H9 (cell line): Measurements from ENCODE around the gene PTGFRN. TPM values are rescaled to one million over a fixed set of nuclear protein-coding genes. Genes with fewer than 3 reads are reported as not detected.

ENCODE experiments used
- DNase-seq: peaks from one replicate; pipeline ENCODE4 v3.0.0-alpha.2; 2017
- H2AFZ ChIP-seq: one replicate; pipeline ENCODE4 v1.6.1; 2013; ENCODE audit warnings: mild to moderate bottlenecking, low read length, control low read depth, moderate library complexity
- H2AK5ac ChIP-seq: 2 replicates; pipeline ENCODE4 v1.6.1; 2013; ENCODE audit warnings: low read length, control low read depth, mixed read lengths; ENCODE audit not compliant: insufficient read length
- H2BK120ac ChIP-seq: one replicate; pipeline ENCODE4 v1.6.1; 2013; ENCODE audit warnings: low read depth, mild to moderate bottlenecking, low read length, control low read depth, inconsistent platforms; ENCODE audit not compliant: poor library complexity, severe bottlenecking
- H2BK12ac ChIP-seq: 2 replicates; pipeline ENCODE4 v1.6.1; 2013; ENCODE audit warnings: low read length, control low read depth, mixed read lengths, low read depth; ENCODE audit not compliant: insufficient read length
- H2BK15ac ChIP-seq: 2 replicates; pipeline ENCODE4 v1.6.1; 2013; ENCODE audit warnings: low read depth, low read length, control low read depth
- H2BK20ac ChIP-seq: one replicate; pipeline ENCODE4 v1.6.1; 2013; ENCODE audit warnings: low read depth, mild to moderate bottlenecking, low read length, control low read depth, inconsistent platforms; ENCODE audit not compliant: poor library complexity, severe bottlenecking
- H2BK5ac ChIP-seq: 2 replicates; pipeline ENCODE4 v1.6.1; 2013; ENCODE audit warnings: low read length, control low read depth, mixed read lengths; ENCODE audit not compliant: insufficient read length
- H3K14ac ChIP-seq: 2 replicates; pipeline ENCODE4 v1.6.1; 2013; ENCODE audit warnings: low read length, control low read depth; ENCODE audit not compliant: insufficient read depth
- H3K18ac ChIP-seq: 2 replicates; pipeline ENCODE4 v1.6.1; 2013; ENCODE audit warnings: low read depth, mild to moderate bottlenecking, mixed read lengths, low read length, control low read depth; ENCODE audit not compliant: insufficient read length
- H3K23ac ChIP-seq: 2 replicates; pipeline ENCODE4 v1.6.1; 2013; ENCODE audit warnings: low read length, control low read depth, mixed read lengths, low read depth; ENCODE audit not compliant: insufficient read length
- H3K23me2 ChIP-seq: 2 replicates; pipeline ENCODE4 v1.6.1; 2013; ENCODE audit warnings: low read depth, mild to moderate bottlenecking, mixed read lengths, low read length, control low read depth; ENCODE audit not compliant: insufficient read length, poor library complexity, severe bottlenecking
- H3K27ac ChIP-seq: 2 replicates; pipeline ENCODE4 v1.5.1; 2013; ENCODE audit warnings: low read length, control low read depth, mixed read lengths, low read depth; ENCODE audit not compliant: insufficient read length
- H3K27me3 ChIP-seq: 2 replicates; pipeline ENCODE4 v1.6.1; 2013; ENCODE audit warnings: low read length, control low read depth, inconsistent platforms; ENCODE audit not compliant: insufficient read depth
- H3K4ac ChIP-seq: 2 replicates; pipeline ENCODE4 v1.6.1; 2013; ENCODE audit warnings: low read depth, mild to moderate bottlenecking, control low read depth, inconsistent platforms, low read length, moderate library complexity
- H3K4me1 ChIP-seq: 2 replicates; pipeline ENCODE4 v1.6.1; 2013; ENCODE audit warnings: low read length, control low read depth, inconsistent platforms; ENCODE audit not compliant: insufficient read depth
- H3K4me2 ChIP-seq: 2 replicates; pipeline ENCODE4 v1.6.1; 2013; ENCODE audit warnings: low read length, control low read depth, mixed read lengths; ENCODE audit not compliant: insufficient read length, insufficient read depth
- H3K56ac ChIP-seq: 2 replicates; pipeline ENCODE4 v1.6.1; 2013; ENCODE audit warnings: low read depth, mild to moderate bottlenecking, mixed read lengths, low read length, control low read depth; ENCODE audit not compliant: insufficient read length
- H3K79me1 ChIP-seq: 2 replicates; pipeline ENCODE4 v1.6.1; 2013; ENCODE audit warnings: low read depth, mild to moderate bottlenecking, moderate library complexity, low read length, control low read depth, inconsistent platforms; ENCODE audit not compliant: insufficient read depth, poor library complexity, severe bottlenecking
- H3K79me2 ChIP-seq: 2 replicates; pipeline ENCODE4 v1.6.1; 2013; ENCODE audit warnings: low read length, control low read depth, inconsistent platforms; ENCODE audit not compliant: insufficient read depth
- H3K9ac ChIP-seq: 2 replicates; pipeline ENCODE4 v1.6.1; 2013; ENCODE audit warnings: low read length, control low read depth, mixed read lengths; ENCODE audit not compliant: insufficient read length; ENCODE audit errors: extremely low read depth
- H3K9me3 ChIP-seq: one replicate; pipeline ENCODE4 v1.6.1; 2013; ENCODE audit warnings: low read depth, low read length, inconsistent platforms; ENCODE audit not compliant: control insufficient read depth
- H3T11ph ChIP-seq: one replicate; pipeline ENCODE4 v1.6.1; 2013; ENCODE audit warnings: mild to moderate bottlenecking, low read length, control low read depth, inconsistent platforms
- H4K20me1 ChIP-seq: one replicate; pipeline ENCODE4 v1.6.1; 2013; ENCODE audit not compliant: control insufficient read depth, insufficient read length, insufficient read depth
- H4K5ac ChIP-seq: 2 replicates; pipeline ENCODE4 v1.6.1; 2013; ENCODE audit warnings: low read depth, mild to moderate bottlenecking, mixed read lengths, low read length, control low read depth; ENCODE audit not compliant: insufficient read length
- H4K8ac ChIP-seq: replicated peaks from 2 replicates; pipeline ENCODE4 v1.6.1; 2013; ENCODE audit warnings: low read length, control low read depth, mixed read lengths, low read depth; ENCODE audit not compliant: insufficient read length
- H4K91ac ChIP-seq: 2 replicates; pipeline ENCODE4 v1.6.1; 2013; ENCODE audit warnings: low read depth, mild to moderate bottlenecking, moderate library complexity, mixed read lengths, low read length, control low read depth; ENCODE audit not compliant: insufficient read length
- H3K27ac Mint-ChIP-seq, 3 experiments: 2 replicates in 2 of 3; 3 replicates in 1 of 3; pipeline ENCODE4 v1.8.0; 2020 to 2021; ENCODE audit warnings: mixed read lengths in 3 of 3, mild to moderate bottlenecking in 1 of 3, moderate library complexity in 1 of 3
- H3K27me3 Mint-ChIP-seq: 2 replicates; pipeline ENCODE4 v1.8.0; 2021; ENCODE audit warnings: low read depth, mild to moderate bottlenecking, moderate library complexity, mixed read lengths
- H3K36me3 Mint-ChIP-seq, 3 experiments: 2 replicates in 2 of 3; 3 replicates in 1 of 3; pipeline ENCODE4 v1.8.0; 2020 to 2021; ENCODE audit warnings: low read depth in 3 of 3, mixed read lengths in 3 of 3; ENCODE audit not compliant: insufficient read depth in 1 of 3
- H3K4me1 Mint-ChIP-seq, 2 experiments: 2 replicates each; pipeline ENCODE4 v1.8.0; 2020; ENCODE audit warnings: mixed read lengths in 2 of 2
- H3K4me3 Mint-ChIP-seq, 2 experiments: 2 replicates in 1 of 2; 3 replicates in 1 of 2; pipeline ENCODE4 v1.8.0; 2020 to 2021; ENCODE audit warnings: mild to moderate bottlenecking in 2 of 2, mixed read lengths in 2 of 2, moderate library complexity in 1 of 2
- H3K9me3 Mint-ChIP-seq, 2 experiments: 2 replicates in 1 of 2; 3 replicates in 1 of 2; pipeline ENCODE4 v1.8.0; 2020; ENCODE audit warnings: mild to moderate bottlenecking in 2 of 2, mixed read lengths in 2 of 2, moderate library complexity in 1 of 2
- CTCF ChIP-seq: fragments of 200-600 bp; sonication (generic); conservative IDR thresholded peaks from 3 replicates; pipeline ENCODE4 v1.8.0; 2021; ENCODE audit warnings: antibody characterized with exemption, mild to moderate bottlenecking
- WGBS: extraction: QIAGEN DNeasy Blood & Tissue Kit; methylation state at CpG from one replicate; pipeline ENCODE4 v1.1.7; 2013; ENCODE audit warnings: missing lambda C conversion rate, low lambda C conversion rate, mixed read lengths; ENCODE audit not compliant: insufficient read length; ENCODE audit errors: extremely low coverage; 5-methylcytosine and 5-hydroxymethylcytosine counted together
- total RNA-seq: library from RNA; stranded (reverse); gene quantifications from 2 replicates; pipeline ENCODE4 v1.2.1, GENCODE V29; 2021

The PTGFRN gene
- total RNA-seq, 1 experiment from 2014 or later, result 26.3 TPM

- TF ChIP-seq CTCF, result no peak
- Histone ChIP-seq H2BK20ac (no peak overlapping the region), H3K27me3 (no peaks in the 10 kb centered on the region), H3T11ph (no peak overlapping the region), H3K9me3 (no peaks in the 10 kb centered on the region), H3K27ac (no peak overlapping the region), H3K4me2 (no peak overlapping the region), H3K4me1 (peaks cover 13% of the 10 kb centered on the region; the same call in 1 of the 2 replicates), H3K18ac (no peak overlapping the region), H3K9ac (no peak overlapping the region), H4K91ac (no peak overlapping the region), H3K23me2 (no peaks in the 10 kb centered on the region), H3K4ac (no peak overlapping the region), H2BK120ac (no peak overlapping the region), H2AFZ (no peak overlapping the region), H2BK12ac (no peak overlapping the region), H4K8ac (no peak overlapping the region), H3K56ac (no peak overlapping the region), H2BK5ac (no peak overlapping the region), H2BK15ac (no peak overlapping the region), H3K79me2 (peaks cover 4% of the 10 kb centered on the region; the same call in 1 of the 2 replicates), H3K14ac (no peak overlapping the region), H4K5ac (no peak overlapping the region), H4K20me1 (no peaks in the 10 kb centered on the region), H3K23ac (no peak overlapping the region), H3K79me1 (no peaks in the 10 kb centered on the region), H2AK5ac (no peak overlapping the region)
- H3K27ac Mint-ChIP-seq, result no peak overlapping the region
- H3K4me3 Mint-ChIP-seq, result no peak overlapping the region
- no peaks in the 10 kb centered on the region for H3K36me3 Mint-ChIP-seq
- no peak for DNase-seq
- H3K9me3 Mint-ChIP-seq, result no peaks in the 10 kb centered on the region
- WGBS, result no CpG with 5 or more reads among the region's 7 CpGs
- peaks cover 7 to 9% of the 10 kb centered on the region in 2 experiments for H3K4me1 Mint-ChIP-seq
- H3K27me3 Mint-ChIP-seq, result no peaks in the 10 kb centered on the region
Measured at GRCh38 chr1:116915086-116915661, 5.5 kb downstream of the PTGFRN start.
